ENCODE data around the gene TMPRSS3. TPM values are rescaled to one million over a fixed set of nuclear protein-coding genes. Genes with fewer than 3 reads are reported as not detected.

Gene TMPRSS3
- total RNA-seq, 1 donor from 2014 or later, result not detected

DNA sequence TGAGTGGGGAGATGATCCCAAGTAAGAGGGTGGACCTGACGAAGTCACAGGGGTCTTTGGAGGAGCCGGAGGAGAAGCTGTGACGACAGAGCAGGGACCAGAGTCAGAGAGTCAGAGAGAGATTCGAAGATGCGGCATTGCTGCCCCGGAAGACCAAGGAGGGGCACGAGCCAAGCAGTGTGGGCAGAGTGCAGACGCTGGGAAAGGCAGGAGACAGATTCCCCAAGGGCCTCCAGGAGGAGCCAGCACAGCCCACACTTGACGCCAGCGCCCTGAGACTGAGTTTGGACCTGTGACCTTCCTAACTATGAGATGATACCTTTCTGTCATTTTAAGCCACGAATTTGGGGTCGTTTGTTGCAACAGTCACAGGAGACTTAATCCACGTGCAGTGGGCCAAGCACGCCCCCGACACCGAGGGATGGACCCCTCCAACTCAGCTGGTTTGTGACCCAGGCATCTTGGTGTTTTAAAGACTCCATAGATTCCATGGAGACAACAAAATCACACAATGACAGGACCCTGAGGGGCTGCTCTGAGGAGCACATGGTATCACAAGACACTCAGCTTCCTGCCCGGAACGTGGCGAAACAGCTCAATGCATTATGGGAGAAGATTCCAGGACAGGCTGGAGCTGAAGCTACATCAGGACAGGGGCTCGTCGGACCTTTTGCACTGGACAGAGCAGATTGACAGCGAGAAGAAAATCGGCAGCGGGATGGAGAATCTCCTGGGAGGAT is 18.5 kb downstream of the TMPRSS3 start:
- intact Hi-C loops (cut with DNase I), result no loop called here
- peak; percentile 39 for DNase-seq (ENCODE audit: low spot score)

DNA sequence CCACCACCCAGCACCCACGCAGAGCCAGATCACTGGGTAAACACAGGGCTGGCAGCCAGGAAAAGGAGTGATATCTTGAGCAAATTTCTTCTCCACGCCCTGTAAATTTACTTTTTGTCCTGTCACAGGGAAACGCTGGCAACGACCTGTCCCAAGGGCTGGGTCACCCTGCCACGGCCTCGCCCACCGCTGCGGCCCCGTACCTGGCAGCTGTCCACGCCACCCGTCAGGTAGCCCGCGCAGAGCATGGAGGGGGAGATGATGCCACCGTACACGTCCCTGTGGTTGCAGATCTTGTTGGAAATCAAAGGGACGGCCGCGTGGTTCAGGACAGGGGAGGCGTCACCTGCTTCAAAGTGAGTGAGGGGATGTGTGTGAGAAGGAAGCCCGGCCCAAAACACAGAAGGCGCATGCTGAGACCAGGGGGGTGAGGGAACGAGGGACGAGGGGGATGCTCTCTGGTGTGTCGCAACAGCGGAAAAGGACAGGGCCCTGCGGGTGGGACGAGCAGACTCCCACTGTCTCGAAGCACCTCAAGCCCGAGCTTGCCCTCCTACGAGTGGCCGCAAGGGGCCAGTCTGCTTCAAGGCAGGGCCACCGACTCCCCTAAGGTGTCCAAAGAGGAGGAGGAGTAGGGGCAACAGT is 19.4 kb downstream of the TMPRSS3 start:
- no peak for DNase-seq (ENCODE audit: low spot score)
- intact Hi-C loops (cut with DNase I), result no loop called here

DNA sequence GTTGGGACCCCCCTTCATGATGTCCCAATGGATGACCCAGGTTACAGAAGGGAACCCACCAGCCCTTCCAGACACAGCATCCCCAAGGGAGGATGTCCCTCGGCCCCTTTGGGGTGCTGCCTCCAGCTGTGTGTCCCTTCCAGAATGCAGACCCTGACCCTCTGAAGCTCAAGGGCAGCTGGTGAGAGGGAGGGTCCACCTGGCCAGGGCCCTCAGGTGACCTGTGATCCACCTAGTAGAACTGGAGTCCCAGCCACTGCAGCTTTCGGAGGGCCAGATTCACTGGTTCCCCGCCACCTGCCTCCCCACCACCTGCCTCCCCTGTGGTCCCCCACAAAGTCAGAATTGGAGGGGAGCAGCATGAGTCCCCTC is 19.9 kb downstream of the TMPRSS3 start:
- DNase-seq (ENCODE audit: low spot score), result no peak
- intact Hi-C loops (cut with DNase I), result no loop called here

DNA sequence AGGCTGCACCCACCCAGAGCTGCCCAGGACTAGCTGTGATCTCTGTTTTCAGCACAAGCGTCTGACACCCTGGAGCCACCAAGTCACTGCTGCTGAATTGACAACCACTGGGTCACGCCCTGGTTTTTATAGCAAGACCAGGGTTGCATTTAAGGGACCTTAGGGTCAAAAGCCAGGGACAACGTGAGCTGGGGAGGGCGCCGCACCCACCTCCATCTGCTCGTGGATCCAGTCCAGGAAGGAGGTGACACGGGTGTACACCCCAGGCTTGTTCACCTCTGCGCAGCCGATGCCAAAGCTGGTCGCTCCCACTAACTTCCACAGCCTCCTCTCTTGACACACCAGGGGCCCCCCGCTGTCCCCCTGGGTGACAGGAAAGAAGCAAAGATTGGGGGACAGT is 20.3 kb downstream of the TMPRSS3 start:
- intact Hi-C loops (cut with DNase I), result no loop called here
- no peak for DNase-seq (ENCODE audit: low spot score)

DNA sequence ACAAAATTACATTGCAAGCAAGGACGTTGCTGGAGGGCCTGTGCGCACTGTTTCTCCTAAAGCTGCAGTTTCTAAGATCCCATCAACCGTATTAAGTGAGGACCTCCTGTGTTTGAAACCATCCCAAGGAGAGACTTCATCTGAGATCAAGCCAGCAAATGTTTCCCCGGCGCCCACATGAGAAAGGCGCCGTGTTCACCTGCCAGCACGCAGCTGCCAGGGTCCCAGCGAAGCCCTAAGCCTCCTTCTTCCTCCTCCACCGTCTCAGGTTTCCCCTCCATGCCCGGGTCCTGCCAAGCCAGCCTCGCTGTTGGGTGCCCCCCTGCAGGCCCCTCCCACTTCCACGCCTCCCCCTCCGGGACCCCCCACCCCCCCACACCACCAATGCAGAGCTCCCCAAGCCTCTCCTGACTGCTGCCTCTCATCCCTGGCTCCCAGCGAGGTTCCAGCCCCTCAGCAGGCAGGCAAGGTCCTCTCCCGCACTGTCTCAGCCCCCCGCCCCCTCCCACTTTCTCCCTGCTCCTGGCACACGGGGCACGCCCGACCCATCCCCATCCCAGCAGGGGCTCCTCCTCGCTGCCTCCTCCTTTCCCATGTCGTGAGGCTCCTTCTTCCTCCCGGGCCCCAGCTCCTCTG is 20.9 kb downstream of the TMPRSS3 start:
- intact Hi-C loops (cut with DNase I), result no loop called here
- DNase-seq (ENCODE audit: low spot score), result no peak

DNA sequence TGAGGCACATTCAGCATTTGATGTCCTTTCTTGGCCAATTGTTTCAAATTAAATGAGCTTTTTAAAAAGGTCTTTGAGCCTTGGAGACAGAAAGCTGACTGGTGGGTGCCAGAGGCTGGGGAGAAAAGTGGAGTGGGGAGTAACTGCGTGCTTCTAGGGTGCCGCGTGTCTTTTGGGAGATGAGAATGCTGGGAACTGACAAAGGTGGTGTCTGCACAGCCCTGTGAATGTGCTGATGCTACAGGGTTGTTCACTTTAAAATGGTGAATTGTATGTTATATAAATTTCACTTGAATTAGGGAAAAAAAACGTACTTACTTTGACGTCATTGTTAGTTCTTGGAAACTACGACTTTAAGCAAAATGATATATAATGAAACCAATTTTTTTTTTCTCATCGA is 21.4 kb downstream of the TMPRSS3 start:
- no peak for DNase-seq (ENCODE audit: low spot score)
- intact Hi-C loops (cut with DNase I), result no loop called here

DNA sequence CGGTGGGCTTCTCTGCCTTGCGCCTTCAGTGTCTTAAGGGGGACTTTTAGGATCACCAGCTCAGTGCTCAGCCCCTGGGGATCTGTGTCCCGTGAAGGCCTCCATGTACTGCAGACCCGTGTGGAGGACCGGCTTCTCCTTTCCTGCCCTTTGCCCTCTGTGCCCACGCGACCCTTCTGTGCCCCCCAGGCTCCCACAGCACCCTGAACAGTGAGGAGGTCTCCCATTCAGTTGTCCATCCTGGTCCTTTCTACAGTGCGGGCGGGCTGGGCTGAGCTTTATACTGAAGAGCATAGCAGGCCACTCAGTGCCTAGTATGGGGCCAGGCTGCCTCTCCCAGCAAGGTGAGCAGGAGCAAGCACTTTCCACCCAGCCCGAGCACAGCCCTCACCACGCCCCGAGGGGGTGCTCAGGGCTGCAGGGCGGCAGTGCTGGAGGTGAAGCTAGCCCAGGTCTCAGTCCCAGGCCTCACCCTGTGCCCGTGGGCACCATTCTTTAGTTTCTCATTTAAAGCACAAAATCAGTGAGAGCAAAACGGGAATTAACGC is 21.9 kb downstream of the TMPRSS3 start:
- intact Hi-C loops (cut with DNase I), result no loop called here
- DNase-seq (ENCODE audit: low spot score), result no peak

DNA sequence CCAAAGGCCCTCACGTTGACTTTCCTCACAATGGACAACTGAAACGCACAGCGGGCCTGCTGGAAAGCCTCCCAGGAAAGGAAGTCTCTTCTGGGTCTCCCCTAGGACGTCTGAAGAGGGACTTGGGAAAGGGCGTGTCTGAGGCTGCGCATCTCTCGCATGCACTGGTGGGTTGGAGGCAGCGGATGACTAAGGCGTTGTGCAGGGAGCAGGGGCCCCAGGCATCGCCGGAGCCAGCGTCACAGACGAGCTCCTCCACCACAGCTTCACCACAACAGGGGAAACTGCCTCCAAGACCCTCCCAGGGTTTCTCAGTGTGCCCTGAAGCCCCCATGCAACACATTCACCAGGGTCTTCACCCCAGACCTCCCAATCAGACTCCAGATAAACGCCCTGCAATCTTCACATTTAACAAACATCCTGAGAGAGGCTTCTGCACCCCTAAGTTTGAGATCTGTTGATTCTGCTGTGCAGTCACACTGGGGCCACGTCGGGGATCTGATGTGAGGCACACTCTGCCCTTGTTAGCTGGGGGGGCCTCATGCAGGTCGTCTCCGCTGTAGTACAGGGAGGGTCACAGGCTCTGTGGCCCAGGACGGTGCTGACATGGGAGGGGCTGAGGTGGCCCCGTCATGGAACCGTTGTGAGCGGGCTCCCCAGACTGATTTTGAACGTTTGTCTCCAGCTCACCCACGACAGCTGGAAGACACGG is 22.5 kb downstream of the TMPRSS3 start:
- DNase-seq (ENCODE audit: low spot score), result no peak
- intact Hi-C loops (cut with DNase I), result no loop called here

DNA sequence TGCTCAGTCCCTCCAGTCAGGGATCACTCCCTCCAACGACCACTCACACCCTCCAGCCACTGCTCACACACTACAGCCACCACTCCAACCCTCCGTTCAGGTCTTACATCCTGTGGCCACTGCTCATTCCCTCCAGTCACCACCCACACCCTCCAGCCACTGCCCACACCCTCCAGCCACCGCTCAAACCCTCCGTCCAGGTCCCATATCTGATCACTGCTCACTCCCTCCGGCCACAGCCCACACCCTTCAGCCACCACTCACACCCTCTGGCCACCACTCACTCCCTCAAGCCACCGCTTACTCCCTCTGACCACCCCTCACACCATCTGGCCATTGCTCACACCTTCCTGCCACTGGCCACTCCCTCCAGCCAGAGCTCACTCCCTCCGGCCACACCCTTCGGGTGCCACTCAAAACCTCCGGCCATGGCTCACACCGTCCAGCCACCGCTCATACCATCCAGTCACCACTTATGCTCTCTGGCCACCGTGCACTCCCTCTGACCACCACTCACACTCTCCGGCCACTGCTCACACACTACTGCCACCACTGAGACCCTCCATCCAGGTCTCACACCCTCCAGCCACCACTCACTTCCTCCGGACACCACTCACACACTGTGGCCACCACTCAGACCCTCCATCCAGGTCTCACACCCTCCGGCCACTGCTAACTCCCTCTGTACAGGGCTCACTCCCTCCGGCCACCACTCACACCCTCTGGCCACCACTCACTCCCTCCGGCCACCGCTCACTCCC is 24.8 kb downstream of the TMPRSS3 start:
- intact Hi-C loops (cut with DNase I), result no loop called here
- no peak for DNase-seq (ENCODE audit: low spot score)

DNA sequence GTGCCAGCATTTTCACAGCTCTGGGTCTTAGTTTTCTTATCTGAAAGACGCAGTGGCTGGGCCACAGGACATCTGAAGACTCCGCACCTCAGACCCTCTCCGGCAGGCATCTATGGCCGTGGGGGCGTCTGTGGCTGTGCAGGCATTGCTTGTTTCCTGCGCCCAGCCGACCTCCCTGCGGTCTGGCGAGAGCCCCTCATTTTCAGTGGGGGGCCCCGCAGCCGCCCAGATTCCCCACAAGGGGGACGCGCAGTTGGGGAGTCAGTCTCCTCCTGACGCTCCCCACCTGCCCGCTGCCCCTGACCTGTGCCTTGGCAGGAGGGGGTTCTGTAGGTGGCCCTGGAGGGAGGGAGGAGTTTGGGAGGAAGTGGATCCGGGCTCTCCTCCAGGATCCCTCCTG is 26.0 kb downstream of the TMPRSS3 start:
- intact Hi-C loops (cut with DNase I), result no loop called here
- DNase-seq (ENCODE audit: low spot score), result no peak

DNA sequence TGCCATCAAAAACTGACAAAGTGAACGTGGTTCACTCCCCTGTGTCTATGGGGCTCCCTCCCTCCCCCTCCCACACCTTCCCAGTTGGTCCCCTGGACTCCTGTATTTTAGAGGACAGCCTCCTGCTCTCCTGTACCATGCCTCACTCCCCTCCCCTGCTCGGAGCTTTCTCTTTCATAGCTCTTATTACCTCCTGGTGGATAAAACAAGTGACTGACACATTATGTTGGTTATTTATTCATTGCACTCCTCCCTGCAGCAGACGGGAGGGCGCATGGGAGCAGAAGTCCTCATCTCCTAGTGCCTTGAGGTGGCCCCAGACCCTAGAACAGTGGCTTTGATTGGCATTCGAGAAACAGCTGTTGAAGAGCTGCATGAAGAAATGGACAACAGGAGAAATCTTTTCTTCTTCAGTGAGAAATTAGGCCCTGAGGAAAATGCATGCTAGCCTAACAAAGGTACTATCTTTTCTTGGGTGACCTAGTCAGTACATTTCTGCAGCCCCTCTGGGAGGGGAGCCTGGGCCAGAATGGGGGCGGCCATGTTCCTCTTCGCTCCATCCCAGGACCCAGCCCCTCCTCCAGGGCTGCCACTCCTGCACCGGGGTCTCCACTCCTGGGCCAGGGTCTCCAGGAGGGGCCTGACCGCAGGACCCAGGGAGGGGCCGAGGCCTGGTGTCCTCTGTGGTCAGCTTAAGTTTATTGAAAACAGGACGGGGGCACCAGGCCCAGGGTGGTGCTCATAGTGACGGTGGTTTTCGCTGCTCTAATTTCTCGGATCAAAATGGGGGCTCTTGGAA is 28.3 kb downstream of the TMPRSS3 start:
- intact Hi-C loops (cut with DNase I), result no loop called here
- no peak for DNase-seq (ENCODE audit: low spot score)

DNA sequence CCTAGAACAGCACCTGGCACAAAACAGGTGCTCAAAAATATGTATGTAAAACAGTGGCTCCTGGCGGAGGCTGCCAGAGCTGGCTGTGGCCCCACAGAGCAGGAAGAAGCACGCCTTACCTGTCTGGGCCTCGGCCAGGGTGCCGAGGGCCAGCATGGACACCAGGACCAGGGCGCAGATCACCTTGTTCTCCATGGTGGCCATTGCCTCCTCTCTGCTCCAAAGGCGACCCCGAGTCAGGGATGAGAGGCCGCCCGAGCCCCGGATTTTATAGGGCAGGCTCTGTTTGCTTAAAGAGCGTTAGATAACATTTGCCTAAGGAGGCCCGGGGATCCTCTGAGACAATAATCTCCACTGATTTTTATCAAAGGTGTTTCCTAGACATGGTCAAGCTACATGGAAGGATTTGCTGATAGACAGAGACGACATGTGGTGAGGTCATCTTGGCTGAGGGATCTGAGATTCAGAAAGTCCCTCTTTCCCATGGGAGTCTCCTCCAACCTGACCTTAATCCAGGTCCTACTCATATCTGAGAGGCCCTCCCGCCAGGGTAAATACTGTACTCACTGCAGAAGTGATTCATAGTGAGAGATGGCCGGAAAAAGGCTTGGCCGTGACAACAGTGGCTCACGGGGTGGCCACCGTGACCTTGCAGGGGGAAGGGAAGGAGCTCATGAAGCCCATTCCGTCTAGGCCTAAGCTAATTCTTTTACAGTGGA is 29.4 kb downstream of the TMPRSS3 start, which contains the start of gene TFF1:
Gene TFF1 (minus strand): TSS at position 244 of the 719 bp plus-strand sequence. CDS start 40 bp downstream, at position 204.
- intact Hi-C loops (cut with DNase I), result no loop called here
- no peak for DNase-seq (ENCODE audit: low spot score)

DNA sequence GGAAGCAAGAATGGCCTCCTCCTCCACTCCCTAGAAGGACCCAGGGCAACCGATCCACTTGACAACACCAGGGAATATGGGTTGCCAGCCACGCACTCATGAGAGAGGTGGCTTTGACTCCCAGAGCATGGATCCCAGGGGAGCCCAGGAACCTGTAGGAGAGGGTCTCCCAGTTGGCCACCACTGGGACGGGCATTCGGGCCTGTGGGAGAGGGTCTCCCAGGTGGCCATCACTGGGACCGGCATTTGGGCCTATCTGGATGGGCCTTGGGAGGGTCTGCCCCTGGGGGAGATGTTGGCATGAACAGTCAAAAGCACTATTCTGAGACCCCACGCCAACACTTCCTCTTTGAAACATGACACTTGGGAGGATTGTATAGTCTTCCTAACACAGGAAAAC is 30.1 kb downstream of the TMPRSS3 start:
- intact Hi-C loops (cut with DNase I), result no loop called here
- DNase-seq (ENCODE audit: low spot score), result no peak

DNA sequence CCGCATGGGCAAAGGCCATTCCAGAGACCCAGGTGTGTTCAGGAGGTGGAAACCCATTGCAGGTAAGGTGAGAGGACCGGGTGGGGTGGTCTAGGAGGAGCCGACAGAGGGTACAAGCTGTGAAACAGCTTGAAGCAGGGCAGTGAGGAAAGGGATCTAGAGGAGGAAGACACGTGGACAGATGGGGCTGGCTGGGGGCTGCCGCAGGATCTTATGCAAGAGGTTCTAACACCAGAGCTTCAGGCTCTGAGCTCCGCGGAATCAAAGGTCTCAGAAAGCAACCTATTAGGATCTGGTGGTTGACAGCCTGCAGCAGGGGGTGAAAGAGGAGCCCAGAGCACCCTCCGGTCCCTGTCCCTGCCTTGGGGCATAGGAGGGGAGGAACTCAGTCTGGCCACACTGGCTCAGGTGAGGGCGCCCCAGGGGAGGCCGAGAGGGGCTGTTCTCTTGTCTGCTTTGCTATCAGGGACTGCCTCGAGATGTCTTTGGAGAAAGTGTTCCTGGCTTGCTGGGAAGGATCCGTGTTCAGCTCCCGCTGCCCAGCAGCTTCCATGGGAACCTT is 31.5 kb downstream of the TMPRSS3 start:
- DNase-seq (ENCODE audit: low spot score), result no peak
- intact Hi-C loops (cut with DNase I), result no loop called here

DNA sequence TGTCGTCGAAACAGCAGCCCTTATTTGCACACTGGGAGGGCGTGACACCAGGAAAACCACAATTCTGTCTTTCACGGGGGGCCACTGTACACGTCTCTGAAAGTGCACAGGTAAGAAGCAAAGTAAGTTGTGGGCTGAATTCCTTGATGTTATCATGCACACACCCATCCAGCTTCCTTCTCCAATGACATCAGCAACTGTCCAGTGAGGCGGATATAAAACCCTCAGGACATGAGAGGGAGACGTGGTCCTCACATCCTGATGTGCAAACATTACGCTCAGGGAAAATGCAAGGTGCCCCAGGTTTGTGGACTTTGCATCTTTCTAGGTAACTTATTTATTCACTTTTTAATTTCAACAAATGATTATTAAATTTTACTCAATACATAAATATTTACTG is 32.5 kb downstream of the TMPRSS3 start:
- intact Hi-C loops (cut with DNase I), result no loop called here
- no peak for DNase-seq (ENCODE audit: low spot score)

DNA sequence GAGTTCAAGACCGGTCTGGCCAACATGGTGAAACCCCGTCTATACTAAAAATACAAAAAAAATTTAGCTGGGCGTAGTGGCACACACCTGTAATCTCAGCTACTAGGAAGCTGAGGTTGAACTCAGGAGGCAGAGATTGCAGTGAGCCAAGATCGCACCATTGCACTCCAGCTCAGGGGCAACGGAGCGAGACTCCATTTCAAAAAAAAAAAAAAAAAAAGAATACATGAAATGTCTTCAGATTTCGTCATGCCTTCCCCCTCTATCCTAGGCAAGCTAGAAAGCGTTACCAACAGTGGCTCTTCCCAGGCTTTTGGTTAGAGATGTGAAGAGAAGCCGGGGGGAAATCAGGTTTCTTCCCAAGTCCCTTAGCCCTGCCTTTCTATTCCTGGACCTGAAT is 33.2 kb downstream of the TMPRSS3 start:
- DNase-seq (ENCODE audit: low spot score), result no peak
- intact Hi-C loops (cut with DNase I), result no loop called here

DNA sequence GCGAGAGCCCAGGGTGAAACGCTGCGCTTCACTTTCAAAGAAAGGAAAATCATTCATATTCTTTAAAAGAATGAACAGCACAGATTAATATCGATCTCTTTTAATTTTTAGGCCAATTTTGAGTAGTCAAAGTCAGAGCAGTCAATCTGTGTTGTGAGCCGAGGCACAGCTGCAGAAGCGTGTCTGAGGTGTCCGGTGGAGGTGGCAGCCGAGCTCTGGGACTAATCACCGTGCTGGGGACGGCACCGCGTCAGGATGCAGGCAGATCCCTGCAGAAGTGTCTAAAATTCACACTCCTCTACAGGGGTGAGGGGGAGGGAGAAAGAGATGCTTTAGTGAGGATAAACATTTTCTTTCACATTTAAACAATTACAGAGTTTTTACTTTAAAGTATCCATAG is 33.7 kb downstream of the TMPRSS3 start:
- intact Hi-C loops (cut with DNase I), result no loop called here
- DNase-seq (ENCODE audit: low spot score), result no peak

DNA sequence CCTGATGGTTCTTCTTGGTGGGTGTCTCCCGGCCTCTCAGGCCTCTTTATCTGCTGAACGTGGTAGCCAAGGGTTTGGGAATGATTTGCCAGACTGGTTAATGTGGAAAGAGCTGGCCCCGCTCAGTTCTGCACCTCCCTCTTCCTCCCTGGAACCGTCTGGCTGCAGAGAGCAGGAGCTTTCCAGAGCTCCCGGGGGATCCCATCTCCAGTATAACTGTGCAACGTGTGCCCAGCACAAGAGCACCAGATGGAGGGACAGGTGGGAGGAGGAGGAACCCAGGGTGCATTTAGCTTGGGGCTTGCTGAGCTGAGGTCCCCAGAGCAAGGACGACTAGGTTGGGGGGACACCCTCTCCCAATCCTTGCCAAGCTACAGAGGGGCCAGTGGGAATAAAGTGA is 34.6 kb downstream of the TMPRSS3 start:
- intact Hi-C loops (cut with DNase I), result no loop called here

More for the DNA sequence above, 34.6 kb downstream of the TMPRSS3 start:
- no peak for DNase-seq (ENCODE audit: low spot score)
